ENCODE results near the gene PCDHGB4.

The PCDHGB4 gene

DNA sequence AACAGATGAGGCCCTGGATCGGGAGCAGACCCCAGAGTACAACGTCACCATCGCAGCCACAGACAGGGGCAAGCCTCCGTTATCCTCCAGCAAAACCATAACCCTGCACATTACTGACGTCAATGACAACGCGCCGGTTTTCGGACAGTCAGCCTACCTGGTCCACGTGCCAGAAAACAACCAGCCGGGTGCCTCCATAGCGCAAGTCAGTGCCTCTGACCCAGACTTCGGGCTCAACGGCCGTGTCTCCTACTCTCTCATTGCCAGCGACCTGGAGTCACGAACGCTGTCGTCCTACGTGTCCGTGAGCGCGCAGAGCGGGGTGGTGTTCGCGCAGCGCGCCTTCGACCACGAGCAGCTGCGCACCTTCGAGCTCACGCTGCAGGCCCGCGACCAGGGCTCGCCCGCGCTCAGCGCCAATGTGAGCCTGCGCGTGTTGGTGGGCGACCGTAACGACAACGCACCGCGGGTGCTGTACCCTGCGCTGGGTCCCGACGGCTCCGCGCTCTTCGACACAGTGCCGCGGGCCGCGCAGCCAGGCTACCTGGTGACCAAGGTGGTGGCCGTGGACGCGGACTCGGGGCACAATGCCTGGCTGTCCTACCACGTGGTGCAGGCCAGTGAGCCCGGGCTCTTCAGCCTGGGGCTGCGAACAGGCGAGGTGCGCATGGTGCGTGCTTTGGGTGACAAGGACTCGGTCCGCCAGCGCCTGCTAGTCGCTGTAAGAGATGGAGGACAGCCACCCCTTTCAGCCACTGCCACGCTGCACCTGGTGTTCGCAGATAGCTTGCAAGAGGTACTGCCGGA is 31.8 kb downstream of the PCDHGB4 start:
- DNase-seq (ENCODE audit: low read depth) = no peak
- TF ChIP-seq, protein P1, sequence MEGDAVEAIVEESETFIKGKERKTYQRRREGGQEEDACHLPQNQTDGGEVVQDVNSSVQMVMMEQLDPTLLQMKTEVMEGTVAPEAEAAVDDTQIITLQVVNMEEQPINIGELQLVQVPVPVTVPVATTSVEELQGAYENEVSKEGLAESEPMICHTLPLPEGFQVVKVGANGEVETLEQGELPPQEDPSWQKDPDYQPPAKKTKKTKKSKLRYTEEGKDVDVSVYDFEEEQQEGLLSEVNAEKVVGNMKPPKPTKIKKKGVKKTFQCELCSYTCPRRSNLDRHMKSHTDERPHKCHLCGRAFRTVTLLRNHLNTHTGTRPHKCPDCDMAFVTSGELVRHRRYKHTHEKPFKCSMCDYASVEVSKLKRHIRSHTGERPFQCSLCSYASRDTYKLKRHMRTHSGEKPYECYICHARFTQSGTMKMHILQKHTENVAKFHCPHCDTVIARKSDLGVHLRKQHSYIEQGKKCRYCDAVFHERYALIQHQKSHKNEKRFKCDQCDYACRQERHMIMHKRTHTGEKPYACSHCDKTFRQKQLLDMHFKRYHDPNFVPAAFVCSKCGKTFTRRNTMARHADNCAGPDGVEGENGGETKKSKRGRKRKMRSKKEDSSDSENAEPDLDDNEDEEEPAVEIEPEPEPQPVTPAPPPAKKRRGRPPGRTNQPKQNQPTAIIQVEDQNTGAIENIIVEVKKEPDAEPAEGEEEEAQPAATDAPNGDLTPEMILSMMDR (IDR thresholded peaks at IDR 0.05; ENCODE audit: low read length, missing control alignments) = no peak
- H3K4me3 ChIP-seq (replicated peaks; ENCODE audit: low read depth, low read length) = no peak overlapping the region

DNA sequence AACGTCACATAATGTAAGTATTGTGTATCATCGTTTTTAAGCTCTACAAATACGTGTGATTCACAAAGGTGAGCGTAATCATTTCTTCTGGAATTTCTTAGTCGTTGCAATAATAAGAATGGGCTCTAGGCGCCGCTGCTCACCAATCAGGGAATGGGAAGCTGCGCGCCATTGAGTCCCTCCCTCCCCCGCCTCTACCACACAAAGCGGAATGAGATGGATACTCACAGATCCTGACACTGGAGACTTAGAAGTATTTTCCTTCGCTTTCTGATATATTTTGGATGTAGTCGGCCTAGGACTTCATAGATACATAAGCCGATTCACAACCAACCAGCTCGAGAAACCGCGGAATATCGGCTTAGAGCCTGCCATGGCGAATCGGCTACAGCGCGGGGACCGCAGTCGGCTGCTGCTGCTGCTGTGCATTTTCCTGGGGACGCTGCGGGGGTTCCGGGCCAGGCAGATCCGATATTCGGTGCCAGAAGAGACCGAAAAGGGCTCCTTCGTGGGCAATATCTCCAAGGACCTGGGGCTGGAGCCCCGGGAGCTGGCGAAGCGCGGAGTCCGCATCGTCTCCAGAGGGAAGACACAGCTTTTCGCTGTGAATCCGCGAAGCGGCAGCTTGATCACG is 33.5 kb downstream of the PCDHGB4 start, which contains the start of gene PCDHGA11:
Gene PCDHGA11 (plus strand): TSS at position 197 of the 634 bp plus-strand sequence. CDS start 177 bp downstream, at position 374.
- DNase-seq (ENCODE audit: low read depth) = peak; percentile 82
- H3K4me3 ChIP-seq (replicated peaks; ENCODE audit: low read depth, low read length) = peak within 1 kb of the TSS; percentile 55
- TF ChIP-seq, protein P1 (IDR thresholded peaks at IDR 0.05; ENCODE audit: low read length, missing control alignments) = peak; percentile 64

DNA sequence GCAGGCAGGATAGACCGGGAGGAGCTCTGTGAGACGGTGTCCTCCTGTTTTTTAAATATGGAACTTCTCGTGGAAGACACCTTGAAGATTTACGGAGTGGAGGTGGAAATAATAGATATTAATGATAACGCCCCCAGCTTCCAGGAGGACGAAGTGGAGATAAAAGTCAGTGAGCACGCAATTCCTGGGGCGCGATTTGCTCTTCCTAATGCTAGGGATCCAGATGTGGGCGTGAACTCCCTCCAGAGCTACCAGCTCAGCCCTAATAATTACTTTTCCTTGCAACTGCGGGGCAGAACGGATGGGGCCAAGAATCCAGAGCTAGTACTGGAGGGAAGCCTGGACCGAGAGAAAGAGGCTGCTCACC is 34.0 kb downstream of the PCDHGB4 start:
- TF ChIP-seq, protein P1 (IDR thresholded peaks at IDR 0.05; ENCODE audit: low read length, missing control alignments) = no peak
- H3K4me3 ChIP-seq (replicated peaks; ENCODE audit: low read depth, low read length) = peak overlapping the region; percentile 55

DNA sequence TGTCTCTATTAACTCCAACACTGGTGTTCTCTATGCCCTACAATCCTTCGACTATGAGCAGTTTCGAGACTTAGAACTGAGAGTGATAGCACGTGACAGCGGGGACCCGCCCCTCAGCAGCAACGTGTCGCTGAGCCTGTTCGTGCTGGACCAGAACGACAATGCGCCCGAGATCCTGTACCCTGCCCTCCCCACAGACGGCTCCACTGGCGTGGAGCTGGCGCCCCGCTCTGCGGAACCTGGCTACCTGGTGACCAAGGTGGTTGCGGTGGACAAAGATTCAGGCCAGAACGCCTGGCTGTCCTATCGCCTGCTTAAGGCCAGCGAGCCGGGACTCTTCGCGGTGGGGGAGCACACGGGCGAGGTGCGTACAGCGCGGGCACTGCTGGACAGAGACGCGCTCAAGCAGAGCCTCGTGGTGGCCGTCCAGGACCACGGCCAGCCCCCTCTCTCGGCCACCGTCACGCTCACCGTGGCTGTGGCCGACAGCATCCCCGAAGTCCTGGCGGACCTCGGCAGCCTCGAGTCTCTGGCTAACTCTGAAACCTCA is 35.3 kb downstream of the PCDHGB4 start:
- TF ChIP-seq, protein P1 (IDR thresholded peaks at IDR 0.05; ENCODE audit: low read length, missing control alignments) = no peak
- DNase-seq (ENCODE audit: low read depth) = no peak
- H3K4me3 ChIP-seq (replicated peaks; ENCODE audit: low read depth, low read length) = no peak overlapping the region

More for the DNA sequence above, 34.0 kb downstream of the PCDHGB4 start:
- peak; percentile 34 for DNase-seq (ENCODE audit: low read depth)

DNA sequence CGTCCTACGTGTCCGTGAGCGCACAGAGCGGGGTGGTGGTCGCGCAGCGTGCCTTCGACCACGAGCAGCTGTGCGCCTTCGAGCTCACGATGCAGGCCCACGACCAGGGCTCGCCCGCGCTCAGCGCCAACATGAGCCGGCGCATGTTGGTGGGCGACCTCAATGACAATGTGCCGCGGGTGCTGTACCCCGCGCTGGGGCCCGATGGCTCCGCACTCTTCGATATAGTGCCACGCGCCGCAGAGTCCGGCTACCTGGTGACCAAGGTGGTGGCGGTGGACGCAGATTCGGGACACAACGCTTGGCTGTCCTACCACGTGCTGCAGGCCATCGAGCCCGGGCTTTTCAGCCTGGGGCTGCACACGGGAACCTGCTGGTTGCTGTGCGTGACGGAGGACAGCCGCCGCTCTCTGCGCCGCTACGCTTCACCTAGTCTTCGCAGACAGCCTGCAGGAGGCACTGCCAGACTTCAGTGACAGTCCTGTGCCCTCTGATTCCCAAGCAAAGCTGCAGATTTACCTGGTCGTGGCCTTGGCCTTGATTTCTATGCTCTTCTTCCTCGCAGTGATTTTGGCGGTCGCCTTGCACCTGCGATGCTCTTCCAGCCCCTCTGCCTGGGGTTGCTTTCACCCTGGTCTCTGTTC is 40.4 kb downstream of the PCDHGB4 start:
- TF ChIP-seq, protein P1 (IDR thresholded peaks at IDR 0.05; ENCODE audit: low read length, missing control alignments) = no peak

DNA sequence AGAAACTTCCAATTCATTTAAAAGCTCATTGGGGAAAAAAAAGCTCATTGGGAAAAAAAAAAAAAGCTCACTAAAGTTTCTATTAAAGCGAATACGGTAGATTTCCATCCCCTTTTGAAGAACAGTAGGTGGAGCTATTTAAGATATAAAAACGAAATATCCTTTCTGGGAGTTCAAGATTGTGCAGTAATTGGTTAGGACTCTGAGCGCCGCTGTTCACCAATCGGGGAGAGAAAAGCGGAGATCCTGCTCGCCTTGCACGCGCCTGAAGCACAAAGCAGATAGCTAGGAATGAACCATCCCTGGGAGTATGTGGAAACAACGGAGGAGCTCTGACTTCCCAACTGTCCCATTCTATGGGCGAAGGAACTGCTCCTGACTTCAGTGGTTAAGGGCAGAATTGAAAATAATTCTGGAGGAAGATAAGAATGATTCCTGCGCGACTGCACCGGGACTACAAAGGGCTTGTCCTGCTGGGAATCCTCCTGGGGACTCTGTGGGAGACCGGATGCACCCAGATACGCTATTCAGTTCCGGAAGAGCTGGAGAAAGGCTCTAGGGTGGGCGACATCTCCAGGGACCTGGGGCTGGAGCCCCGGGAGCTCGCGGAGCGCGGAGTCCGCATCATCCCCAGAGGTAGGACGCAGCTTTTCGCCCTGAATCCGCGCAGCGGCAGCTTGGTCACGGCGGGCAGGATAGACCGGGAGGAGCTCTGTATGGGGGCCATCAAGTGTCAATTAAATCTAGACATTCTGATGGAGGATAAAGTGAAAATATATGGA is 43.0 kb downstream of the PCDHGB4 start, which contains the start of gene PCDHGA12:
Gene PCDHGA12 (plus strand): TSS at position 176 of the 782 bp plus-strand sequence. CDS start 253 bp downstream, at position 429.
- peak within 1 kb of the TSS; percentile 54 for H3K4me3 ChIP-seq (replicated peaks; ENCODE audit: low read depth, low read length)
- peak; percentile 98 for DNase-seq (ENCODE audit: low read depth)
- TF ChIP-seq, protein P1 (IDR thresholded peaks at IDR 0.05; ENCODE audit: low read length, missing control alignments) = peak; percentile 78

More for the DNA sequence above, 40.4 kb downstream of the PCDHGB4 start:
- no peak overlapping the region for H3K4me3 ChIP-seq (replicated peaks; ENCODE audit: low read depth, low read length)
- no peak for DNase-seq (ENCODE audit: low read depth)

All from fibroblast of pulmonary artery (primary cell).